ENCODE measurements around the gene TBCC.

- no peak for TF ChIP-seq CTCF (IDR thresholded peaks at IDR 0.05)
- peak in 1 of 2 donors; percentile 70 for TF ChIP-seq POLR2A (IDR thresholded peaks at IDR 0.05)
Observed at GRCh38 chr6:42782689-42783176, 36.8 kb upstream of the TBCC start.

Data from heart left ventricle (tissue), 13 donors.